ENCODE data around the gene MRPL39. TPM values are rescaled to one million over a fixed set of nuclear protein-coding genes. Genes with fewer than 3 reads are reported as not detected.

The MRPL39 gene
- total RNA-seq (24.1 TPM), polyA plus RNA-seq (ENCODE audit: insufficient read depth, low read depth, low replicate concordance) (52.7 TPM)
- long read RNA-seq, donor 1, transcript MRPL39-202 (10 exons, 1,110 nt) = major isoform, 16 of 16 reads
- long read RNA-seq, donor 1, partial matches to known transcripts = 0 of 16 reads
- long read RNA-seq, donor 1, other reads (novel, unspliced or antisense) = 0 of 16 reads
- long read RNA-seq, donor 2, transcript MRPL39-202 (10 exons, 1,110 nt) = major isoform, 24 of 24 reads
- long read RNA-seq, donor 2, partial matches to known transcripts = 0 of 24 reads
- long read RNA-seq, donor 2, other reads (novel, unspliced or antisense) = 0 of 24 reads
- long read RNA-seq, donor 3, transcript MRPL39-202 (10 exons, 1,110 nt) = major isoform, 26 of 35 reads
- long read RNA-seq, donor 3, partial matches to known transcripts = 9 of 35 reads
- long read RNA-seq, donor 3, other reads (novel, unspliced or antisense) = 0 of 35 reads
- long read RNA-seq, donor 4, transcript MRPL39-202 (10 exons, 1,110 nt) = major isoform, 8 of 8 reads
- long read RNA-seq, donor 4, partial matches to known transcripts = 0 of 8 reads
- long read RNA-seq, donor 4, other reads (novel, unspliced or antisense) = 0 of 8 reads
- long read RNA-seq, donor 5, partial matches to known transcripts = 0 of 2 reads
- long read RNA-seq, donor 5, other reads (novel, unspliced or antisense) = 0 of 2 reads
- long read RNA-seq, donor 6, transcript MRPL39-202 (10 exons, 1,110 nt) = major isoform, 47 of 52 reads
- long read RNA-seq, donor 6, partial matches to known transcripts = 5 of 52 reads
- long read RNA-seq, donor 6, other reads (novel, unspliced or antisense) = 0 of 52 reads
- long read RNA-seq, donor 7, transcript MRPL39-202 (10 exons, 1,110 nt) = major isoform, 19 of 30 reads
- long read RNA-seq, donor 7, partial matches to known transcripts = 7 of 30 reads
- long read RNA-seq, donor 7, other reads (novel, unspliced or antisense) = 4 of 30 reads
- long read RNA-seq, donor 8, transcript MRPL39-202 (10 exons, 1,110 nt) = major isoform, 15 of 15 reads
- long read RNA-seq, donor 8, partial matches to known transcripts = 0 of 15 reads
- long read RNA-seq, donor 8, other reads (novel, unspliced or antisense) = 0 of 15 reads
- long read RNA-seq, donor 9, transcript MRPL39-202 (10 exons, 1,110 nt) = major isoform, 12 of 12 reads
- long read RNA-seq, donor 9, partial matches to known transcripts = 0 of 12 reads
- long read RNA-seq, donor 9, other reads (novel, unspliced or antisense) = 0 of 12 reads
- long read RNA-seq, donor 10, transcript MRPL39-202 (10 exons, 1,110 nt) = major isoform, 9 of 9 reads
- long read RNA-seq, donor 10, partial matches to known transcripts = 0 of 9 reads
- long read RNA-seq, donor 10, other reads (novel, unspliced or antisense) = 0 of 9 reads

DNA sequence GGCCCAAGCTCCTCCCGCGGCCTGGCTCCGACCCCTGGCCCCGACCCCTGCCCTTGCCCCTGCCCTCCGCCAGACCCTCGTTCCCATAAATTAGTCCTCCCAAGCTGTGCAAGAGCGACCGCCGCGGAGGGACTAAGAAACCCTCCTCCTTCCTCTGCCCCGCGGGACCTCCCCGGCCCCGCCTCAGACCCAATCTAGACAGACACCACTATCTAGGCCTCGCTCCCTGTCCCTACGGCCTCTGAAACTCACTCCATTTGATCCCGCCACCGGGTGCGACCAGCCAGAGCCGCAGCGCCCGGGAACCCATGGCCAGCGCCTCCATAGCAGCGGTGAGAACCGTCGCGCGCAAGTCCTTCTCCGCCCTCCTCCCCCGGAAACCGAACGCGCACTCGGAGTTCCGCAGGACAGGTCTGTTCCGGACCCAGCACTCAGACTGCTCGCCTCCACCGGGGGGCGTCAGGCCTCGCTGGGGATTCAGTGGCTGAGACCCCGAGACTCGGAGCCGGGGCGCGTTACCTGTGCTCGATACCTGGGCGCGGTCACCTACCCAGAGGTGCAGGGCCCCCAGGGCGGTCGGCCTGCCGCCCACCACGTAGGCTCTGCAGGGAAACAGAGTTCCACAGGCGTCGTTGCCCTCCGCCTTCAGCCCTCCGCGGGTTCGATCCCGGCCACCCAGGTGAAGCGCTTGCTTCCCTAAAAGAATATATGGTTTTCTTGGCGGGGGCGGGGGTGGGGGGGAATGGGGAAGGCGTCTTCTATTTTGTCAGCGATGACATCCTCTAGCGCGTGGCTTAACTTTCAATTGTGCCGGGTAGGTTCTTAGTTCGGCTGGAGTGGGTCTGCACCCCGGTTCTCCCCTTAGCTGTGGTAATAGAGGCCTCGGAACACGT lies at the start of gene MRPL39:
TSS of gene MRPL39 (minus strand) at position 331 of the 893 bp plus-strand sequence. CDS start at position 325, 6 bp downstream.
- Histone ChIP-seq H3K9me3 (ENCODE audit: control insufficient read depth in 2 of 3, insufficient read depth in 1 of 3, low read length in 3 of 3) (no peaks in the 10 kb centered on the region), H3K4me3 (ENCODE audit: low read length in 3 of 3) (peak within 1 kb of the TSS; percentile 89 to 92 (median 90)), H3K36me3 (ENCODE audit: control insufficient read depth in 2 of 3, insufficient read depth in 3 of 3, low read length in 3 of 3) (peaks cover 0 to 7% (median 0%) of the 10 kb centered on the region in 3 donors), H3K9ac (ENCODE audit: low read length in 3 of 3) (peak within 1 kb of the TSS; percentile 65 to 84 (median 71)), H3K27ac (ENCODE audit: low read depth in 2 of 2, low read length in 2 of 2) (peak within 1 kb of the TSS; percentile 75 to 83), H3K4me1 (ENCODE audit: control insufficient read depth in 2 of 3, insufficient read depth in 2 of 3, low read depth in 1 of 3, low read length in 3 of 3) (peaks cover 0 to 12% (median 0%) of the 10 kb centered on the region in 3 donors), H3K27me3 (ENCODE audit: control insufficient read depth, insufficient read depth, low read length) (no peaks in the 10 kb centered on the region)
- DNase-seq (peak; percentile 93 to 96 (median 95)), FAIRE-seq (no peak)
- TF ChIP-seq, protein P1, sequence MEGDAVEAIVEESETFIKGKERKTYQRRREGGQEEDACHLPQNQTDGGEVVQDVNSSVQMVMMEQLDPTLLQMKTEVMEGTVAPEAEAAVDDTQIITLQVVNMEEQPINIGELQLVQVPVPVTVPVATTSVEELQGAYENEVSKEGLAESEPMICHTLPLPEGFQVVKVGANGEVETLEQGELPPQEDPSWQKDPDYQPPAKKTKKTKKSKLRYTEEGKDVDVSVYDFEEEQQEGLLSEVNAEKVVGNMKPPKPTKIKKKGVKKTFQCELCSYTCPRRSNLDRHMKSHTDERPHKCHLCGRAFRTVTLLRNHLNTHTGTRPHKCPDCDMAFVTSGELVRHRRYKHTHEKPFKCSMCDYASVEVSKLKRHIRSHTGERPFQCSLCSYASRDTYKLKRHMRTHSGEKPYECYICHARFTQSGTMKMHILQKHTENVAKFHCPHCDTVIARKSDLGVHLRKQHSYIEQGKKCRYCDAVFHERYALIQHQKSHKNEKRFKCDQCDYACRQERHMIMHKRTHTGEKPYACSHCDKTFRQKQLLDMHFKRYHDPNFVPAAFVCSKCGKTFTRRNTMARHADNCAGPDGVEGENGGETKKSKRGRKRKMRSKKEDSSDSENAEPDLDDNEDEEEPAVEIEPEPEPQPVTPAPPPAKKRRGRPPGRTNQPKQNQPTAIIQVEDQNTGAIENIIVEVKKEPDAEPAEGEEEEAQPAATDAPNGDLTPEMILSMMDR (IDR thresholded peaks at IDR 0.05; ENCODE audit: borderline replicate concordance, extremely low read depth, insufficient read depth) = peak; percentile 64
- intact Hi-C loops (cut with DNase I) = no loop called here

DNA sequence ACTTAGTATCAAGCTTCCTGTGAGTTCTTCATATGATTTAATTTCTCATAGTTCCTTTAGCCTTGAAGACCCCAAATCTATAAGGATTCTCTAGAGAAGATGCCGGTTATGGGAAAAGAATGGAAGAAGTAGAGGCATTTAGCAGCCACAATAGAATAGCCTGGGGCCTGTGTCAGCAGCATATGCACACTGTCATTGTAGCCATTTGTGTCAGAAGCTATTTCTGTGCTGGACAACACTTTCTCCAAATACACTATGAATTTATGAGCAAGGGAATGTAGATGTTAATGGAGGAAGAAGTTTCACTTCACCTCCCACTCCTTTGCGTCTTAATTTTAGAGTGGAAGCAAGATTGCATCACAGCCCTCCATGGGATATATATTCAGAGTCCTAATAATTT lies 49.1 kb upstream of the MRPL39 start:
- DNase-seq (no peak), FAIRE-seq (no peak)
- H3K9me3 ChIP-seq (ENCODE audit: control insufficient read depth in 2 of 3, insufficient read depth in 1 of 3, low read length in 3 of 3) = no peaks in the 10 kb centered on the region
- H3K9ac ChIP-seq (ENCODE audit: low read length in 3 of 3) = no peak overlapping the region
- TF ChIP-seq, protein P1 (IDR thresholded peaks at IDR 0.05; ENCODE audit: borderline replicate concordance, extremely low read depth, insufficient read depth) = no peak
- H3K4me3 ChIP-seq (ENCODE audit: low read length in 3 of 3) = no peak overlapping the region
- no peak overlapping the region for H3K27ac ChIP-seq (ENCODE audit: low read depth in 2 of 2, low read length in 2 of 2)
- no peaks in the 10 kb centered on the region for H3K4me1 ChIP-seq (ENCODE audit: control insufficient read depth in 2 of 3, insufficient read depth in 2 of 3, low read depth in 1 of 3, low read length in 3 of 3)
- no peaks in the 10 kb centered on the region for H3K36me3 ChIP-seq (ENCODE audit: control insufficient read depth in 2 of 3, insufficient read depth in 3 of 3, low read length in 3 of 3)
- intact Hi-C loops (cut with DNase I) = no loop called here
- H3K27me3 ChIP-seq (ENCODE audit: control insufficient read depth, insufficient read depth, low read length) = no peaks in the 10 kb centered on the region

DNA sequence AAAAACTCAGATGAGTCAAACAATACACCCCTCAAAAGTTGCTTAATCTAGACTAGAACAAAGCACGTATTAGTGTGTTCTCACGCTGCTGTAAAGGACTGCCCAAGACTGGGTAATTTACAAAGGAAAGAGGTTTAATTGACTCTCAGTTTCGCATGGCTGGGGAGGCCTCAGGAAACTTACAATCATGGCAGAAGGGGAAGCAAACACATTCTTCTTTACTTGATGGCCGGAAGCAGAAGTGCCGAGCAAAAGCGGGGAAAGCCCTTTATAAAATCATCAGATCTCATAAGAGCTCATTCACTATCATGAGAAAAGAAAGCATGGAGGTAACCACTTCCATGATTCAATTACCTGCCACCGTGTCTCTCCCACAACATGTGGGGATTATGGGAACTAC lies 41.9 kb upstream of the MRPL39 start:
- no peaks in the 10 kb centered on the region for H3K36me3 ChIP-seq (ENCODE audit: control insufficient read depth in 2 of 3, insufficient read depth in 3 of 3, low read length in 3 of 3)
- TF ChIP-seq, protein P1 (IDR thresholded peaks at IDR 0.05; ENCODE audit: borderline replicate concordance, extremely low read depth, insufficient read depth) = no peak
- H3K9me3 ChIP-seq (ENCODE audit: control insufficient read depth in 2 of 3, insufficient read depth in 1 of 3, low read length in 3 of 3) = no peaks in the 10 kb centered on the region
- H3K4me3 ChIP-seq (ENCODE audit: low read length in 3 of 3) = no peak overlapping the region
- H3K4me1 ChIP-seq (ENCODE audit: control insufficient read depth in 2 of 3, insufficient read depth in 2 of 3, low read depth in 1 of 3, low read length in 3 of 3) = no peaks in the 10 kb centered on the region
- H3K27me3 ChIP-seq (ENCODE audit: control insufficient read depth, insufficient read depth, low read length) = no peaks in the 10 kb centered on the region
- no peak overlapping the region for H3K27ac ChIP-seq (ENCODE audit: low read depth in 2 of 2, low read length in 2 of 2)
- DNase-seq (no peak), FAIRE-seq (no peak)
- H3K9ac ChIP-seq (ENCODE audit: low read length in 3 of 3) = no peak overlapping the region
- intact Hi-C loops (cut with DNase I) = no loop called here
